ENCODE results near the gene NT5DC2.
"Not testable (repeated sequence)": the region's sequence is repeated elsewhere in the genome, so short reads cannot be mapped to it uniquely, and the experiment has no call there.

The NT5DC2 gene

GRCh38 chr3:52527732-52528585, 5.7 kb downstream of the NT5DC2 start:
- Histone ChIP-seq H4K8ac (ENCODE audit: low read depth, low read length) (no peak overlapping the region), H3K27ac (ENCODE audit: low read depth, low read length) (no peak overlapping the region), H3K4me3 (ENCODE audit: low read length) (no peak overlapping the region), H3K27me3 (ENCODE audit: insufficient read depth, low read length, poor library complexity) (no peaks in the 10 kb centered on the region), H2AK5ac (ENCODE audit: low read length) (no peak overlapping the region), H2BK120ac (ENCODE audit: low read depth, low read length) (no peak overlapping the region), H3K18ac (ENCODE audit: low read length) (no peak overlapping the region), H2BK15ac (replicated peaks; ENCODE audit: low read depth) (no peak overlapping the region), H4K5ac (ENCODE audit: low read length) (no peak overlapping the region), H3K79me2 (ENCODE audit: control insufficient read depth, insufficient read depth, low read length) (peaks cover 27% of the 10 kb centered on the region), H3K36me3 (ENCODE audit: control insufficient read depth, insufficient read depth, low read length) (peaks cover 25% of the 10 kb centered on the region), H3K4ac (ENCODE audit: low read depth, low read length) (no peak overlapping the region), H3K23ac (ENCODE audit: low read length) (no peak overlapping the region), H3K79me1 (ENCODE audit: low read length) (peaks cover 28% of the 10 kb centered on the region), H2BK5ac (ENCODE audit: low read length) (no peak overlapping the region), H3K4me1 (ENCODE audit: control insufficient read depth, low read depth, low read length) (peaks cover 3% of the 10 kb centered on the region), H3K56ac (ENCODE audit: low read length) (no peak overlapping the region), H3K4me2 (ENCODE audit: low read length) (no peak overlapping the region), H3K9ac (ENCODE audit: low read length) (no peak overlapping the region)
- no peak for DNase-seq
- no CpG with 5 or more reads among the region's 18 CpGs for WGBS (ENCODE audit: extremely low coverage, insufficient coverage, low lambda C conversion rate)

- Histone ChIP-seq H3K4me1 (ENCODE audit: control insufficient read depth, low read depth, low read length) (peaks cover 3% of the 10 kb centered on the region), H2BK120ac (ENCODE audit: low read depth, low read length) (no peak overlapping the region), H3K4me3 (ENCODE audit: low read length) (no peak overlapping the region), H3K9ac (ENCODE audit: low read length) (no peak overlapping the region), H3K23ac (ENCODE audit: low read length) (no peak overlapping the region), H3K18ac (ENCODE audit: low read length) (no peak overlapping the region), H3K27ac (ENCODE audit: low read depth, low read length) (no peak overlapping the region), H4K5ac (ENCODE audit: low read length) (no peak overlapping the region), H2AK5ac (ENCODE audit: low read length) (no peak overlapping the region), H4K8ac (ENCODE audit: low read depth, low read length) (no peak overlapping the region), H3K4ac (ENCODE audit: low read depth, low read length) (no peak overlapping the region), H3K36me3 (ENCODE audit: control insufficient read depth, insufficient read depth, low read length) (peaks cover 25% of the 10 kb centered on the region), H3K79me2 (ENCODE audit: control insufficient read depth, insufficient read depth, low read length) (peaks cover 20% of the 10 kb centered on the region), H2BK5ac (ENCODE audit: low read length) (no peak overlapping the region), H3K56ac (ENCODE audit: low read length) (no peak overlapping the region), H3K27me3 (ENCODE audit: insufficient read depth, low read length, poor library complexity) (no peaks in the 10 kb centered on the region), H3K79me1 (ENCODE audit: low read length) (peaks cover 25% of the 10 kb centered on the region), H3K4me2 (ENCODE audit: low read length) (no peak overlapping the region), H2BK15ac (replicated peaks; ENCODE audit: low read depth) (no peak overlapping the region)
- DNase-seq: no peak
- WGBS (ENCODE audit: extremely low coverage, insufficient coverage, low lambda C conversion rate): no CpG with 5 or more reads among the region's 14 CpGs
These were observed 6.5 kb downstream of the NT5DC2 start for GRCh38 chr3:52527039-52527731.

GRCh38 chr3:52526671-52527038, 7.0 kb downstream of the NT5DC2 start:
- WGBS (ENCODE audit: extremely low coverage, insufficient coverage, low lambda C conversion rate): no CpG with 5 or more reads among the region's 5 CpGs
- Histone ChIP-seq H3K36me3 (ENCODE audit: control insufficient read depth, insufficient read depth, low read length) (peaks cover 25% of the 10 kb centered on the region), H3K79me1 (ENCODE audit: low read length) (peaks cover 21% of the 10 kb centered on the region), H3K79me2 (ENCODE audit: control insufficient read depth, insufficient read depth, low read length) (peaks cover 14% of the 10 kb centered on the region)
- not testable (repeated sequence) for H3K23ac ChIP-seq (ENCODE audit: low read length); H3K4ac ChIP-seq (ENCODE audit: low read depth, low read length); H3K18ac ChIP-seq (ENCODE audit: low read length); H3K27me3 ChIP-seq (ENCODE audit: insufficient read depth, low read length, poor library complexity); H4K5ac ChIP-seq (ENCODE audit: low read length); DNase-seq; H2BK15ac ChIP-seq (replicated peaks; ENCODE audit: low read depth); H3K4me2 ChIP-seq (ENCODE audit: low read length); H3K56ac ChIP-seq (ENCODE audit: low read length); H4K8ac ChIP-seq (ENCODE audit: low read depth, low read length); H2BK120ac ChIP-seq (ENCODE audit: low read depth, low read length); H3K4me1 ChIP-seq (ENCODE audit: control insufficient read depth, low read depth, low read length); H3K27ac ChIP-seq (ENCODE audit: low read depth, low read length); H3K4me3 ChIP-seq (ENCODE audit: low read length); H2BK5ac ChIP-seq (ENCODE audit: low read length); H2AK5ac ChIP-seq (ENCODE audit: low read length); H3K9ac ChIP-seq (ENCODE audit: low read length)

GRCh38 chr3:52525680-52526561, 7.7 kb downstream of the NT5DC2 start:
- Histone ChIP-seq H3K56ac (ENCODE audit: low read length) (no peak overlapping the region), H3K23ac (ENCODE audit: low read length) (no peak overlapping the region), H3K27ac (ENCODE audit: low read depth, low read length) (no peak overlapping the region), H3K79me1 (ENCODE audit: low read length) (peaks cover 16% of the 10 kb centered on the region), H2BK120ac (ENCODE audit: low read depth, low read length) (no peak overlapping the region), H3K4me2 (ENCODE audit: low read length) (no peak overlapping the region), H3K9ac (ENCODE audit: low read length) (no peak overlapping the region), H2BK15ac (replicated peaks; ENCODE audit: low read depth) (no peak overlapping the region), H3K18ac (ENCODE audit: low read length) (no peak overlapping the region), H4K5ac (ENCODE audit: low read length) (no peak overlapping the region), H2BK5ac (ENCODE audit: low read length) (no peak overlapping the region), H3K4ac (ENCODE audit: low read depth, low read length) (no peak overlapping the region), H3K27me3 (ENCODE audit: insufficient read depth, low read length, poor library complexity) (no peaks in the 10 kb centered on the region), H3K36me3 (ENCODE audit: control insufficient read depth, insufficient read depth, low read length) (peaks cover 25% of the 10 kb centered on the region), H4K8ac (ENCODE audit: low read depth, low read length) (no peak overlapping the region), H3K4me3 (ENCODE audit: low read length) (no peak overlapping the region), H2AK5ac (ENCODE audit: low read length) (no peak overlapping the region), H3K79me2 (ENCODE audit: control insufficient read depth, insufficient read depth, low read length) (peaks cover 8% of the 10 kb centered on the region), H3K4me1 (ENCODE audit: control insufficient read depth, low read depth, low read length) (no peaks in the 10 kb centered on the region)
- WGBS (ENCODE audit: extremely low coverage, insufficient coverage, low lambda C conversion rate): no CpG with 5 or more reads among the region's 9 CpGs
- no peak for DNase-seq

- H2BK15ac ChIP-seq (replicated peaks; ENCODE audit: low read depth): no peak overlapping the region
- WGBS (ENCODE audit: extremely low coverage, insufficient coverage, low lambda C conversion rate): no CpG with 5 or more reads among the region's 34 CpGs
- H2BK120ac ChIP-seq (ENCODE audit: low read depth, low read length): no peak overlapping the region
- H3K79me2 ChIP-seq (ENCODE audit: control insufficient read depth, insufficient read depth, low read length): peaks cover 2% of the 10 kb centered on the region
- H3K9ac ChIP-seq (ENCODE audit: low read length): no peak overlapping the region
- no peak overlapping the region for H2BK5ac ChIP-seq (ENCODE audit: low read length)
- no peak overlapping the region for H3K4me3 ChIP-seq (ENCODE audit: low read length)
- H3K27ac ChIP-seq (ENCODE audit: low read depth, low read length): no peak overlapping the region
- peaks cover 25% of the 10 kb centered on the region for H3K36me3 ChIP-seq (ENCODE audit: control insufficient read depth, insufficient read depth, low read length)
- H3K4ac ChIP-seq (ENCODE audit: low read depth, low read length): no peak overlapping the region
- no peak overlapping the region for H3K23ac ChIP-seq (ENCODE audit: low read length)
- DNase-seq: no peak
- peaks cover 9% of the 10 kb centered on the region for H3K79me1 ChIP-seq (ENCODE audit: low read length)
- H3K27me3 ChIP-seq (ENCODE audit: insufficient read depth, low read length, poor library complexity): no peaks in the 10 kb centered on the region
- no peak overlapping the region for H2AK5ac ChIP-seq (ENCODE audit: low read length)
- no peak overlapping the region for H3K56ac ChIP-seq (ENCODE audit: low read length)
- no peak overlapping the region for H3K18ac ChIP-seq (ENCODE audit: low read length)
- H4K5ac ChIP-seq (ENCODE audit: low read length): no peak overlapping the region
- H3K4me2 ChIP-seq (ENCODE audit: low read length): no peak overlapping the region
- no peaks in the 10 kb centered on the region for H3K4me1 ChIP-seq (ENCODE audit: control insufficient read depth, low read depth, low read length)
- no peak overlapping the region for H4K8ac ChIP-seq (ENCODE audit: low read depth, low read length)
These were observed 8.6 kb downstream of the NT5DC2 start for GRCh38 chr3:52524752-52525679.
